ENCODE results near the gene SLC39A11.
"Not testable (repeated sequence)": the region's sequence is repeated elsewhere in the genome, so short reads cannot be mapped to it uniquely, and the experiment has no call there.

Gene SLC39A11

GRCh38 chr17:72900654-72900971 is 191.9 kb downstream of the SLC39A11 start:
- no peak for DNase-seq

- no peak for DNase-seq
These were observed 193.8 kb downstream of the SLC39A11 start for GRCh38 chr17:72898725-72899124.

- not testable (repeated sequence) for DNase-seq
These were observed 196.2 kb downstream of the SLC39A11 start for GRCh38 chr17:72896288-72896687.

GRCh38 chr17:72891627-72892026 is 200.9 kb downstream of the SLC39A11 start:
- DNase-seq, result no peak

- DNase-seq, result no peak
These were observed 201.8 kb downstream of the SLC39A11 start for GRCh38 chr17:72890711-72891110.

- DNase-seq, result no peak
These were observed 204.6 kb downstream of the SLC39A11 start for GRCh38 chr17:72887917-72888316.

- DNase-seq, result no peak
These were observed 205.2 kb downstream of the SLC39A11 start for GRCh38 chr17:72887322-72887721.

- DNase-seq, result no peak
These were observed 205.9 kb downstream of the SLC39A11 start for GRCh38 chr17:72886622-72887021.

- no peak for DNase-seq
These were observed 208.4 kb downstream of the SLC39A11 start for GRCh38 chr17:72884066-72884465.

GRCh38 chr17:72883351-72883750 is 209.1 kb downstream of the SLC39A11 start:
- no peak for DNase-seq

- no peak for DNase-seq
These were observed 210.1 kb downstream of the SLC39A11 start for GRCh38 chr17:72882426-72882825.

GRCh38 chr17:72879877-72880276 is 212.6 kb downstream of the SLC39A11 start:
- DNase-seq, result no peak

GRCh38 chr17:72878975-72879660 is 213.4 kb downstream of the SLC39A11 start:
- DNase-seq, result no peak

GRCh38 chr17:72877348-72877747 is 215.1 kb downstream of the SLC39A11 start:
- no peak for DNase-seq

GRCh38 chr17:72876413-72876812 is 216.1 kb downstream of the SLC39A11 start:
- DNase-seq, result no peak

GRCh38 chr17:72875361-72875760 is 217.1 kb downstream of the SLC39A11 start:
- DNase-seq, result no peak

- no peak for DNase-seq
These were observed 220.1 kb downstream of the SLC39A11 start for GRCh38 chr17:72872396-72872795.

- no peak for DNase-seq
These were observed 222.0 kb downstream of the SLC39A11 start for GRCh38 chr17:72870367-72870985.

GRCh38 chr17:72869630-72870029 is 222.9 kb downstream of the SLC39A11 start:
- no peak for DNase-seq

GRCh38 chr17:72865954-72866353 is 226.5 kb downstream of the SLC39A11 start:
- DNase-seq, result no peak

GRCh38 chr17:72863526-72864211 is 228.8 kb downstream of the SLC39A11 start:
- DNase-seq, result no peak

GRCh38 chr17:72862276-72862999 is 230.1 kb downstream of the SLC39A11 start:
- no peak for DNase-seq

- no peak for DNase-seq
These were observed 230.7 kb downstream of the SLC39A11 start for GRCh38 chr17:72861811-72862210.

- no peak for DNase-seq
These were observed 231.7 kb downstream of the SLC39A11 start for GRCh38 chr17:72860778-72861177.
